ENCODE data around the gene ABRACL.
"Not testable (repeated sequence)": the region's sequence is repeated elsewhere in the genome, so short reads cannot be mapped to it uniquely, and the experiment has no call there.

Gene ABRACL

DNA sequence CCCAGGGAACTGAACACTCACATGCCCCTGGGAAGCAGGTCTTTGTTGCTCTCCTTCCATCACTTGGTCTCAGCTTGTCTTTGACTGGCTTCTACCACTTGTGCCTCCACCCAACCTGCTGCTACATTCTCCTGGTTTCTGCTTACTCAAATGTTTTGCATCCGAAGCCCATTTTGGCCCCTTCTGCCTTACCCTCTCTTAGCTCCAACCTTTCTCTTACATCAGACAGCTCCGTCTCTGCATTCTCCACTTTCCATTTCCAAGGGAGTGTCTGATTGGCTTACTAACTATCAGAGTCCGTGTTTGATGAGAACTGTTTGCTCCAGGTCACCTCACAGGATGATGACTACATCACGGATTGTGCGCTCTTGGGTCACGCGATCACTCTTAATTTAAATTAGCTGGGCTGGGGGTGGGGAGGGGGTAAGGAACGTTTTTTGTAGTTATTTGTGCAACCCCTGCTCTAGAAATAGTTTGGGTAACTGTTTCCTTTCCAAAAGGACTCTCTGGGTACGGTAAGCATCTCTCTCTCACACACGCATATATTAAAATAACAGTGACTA, 844 bp upstream of the ABRACL start:
- no peak overlapping the region for H3K4me3 Mint-ChIP-seq
- H3K36me3 Mint-ChIP-seq (ENCODE audit: low read depth): peaks cover 3% of the 10 kb centered on the region
- peaks cover 19% of the 10 kb centered on the region for H3K4me1 Mint-ChIP-seq (ENCODE audit: low read depth)
- no peaks in the 10 kb centered on the region for H3K27me3 Mint-ChIP-seq
- no peaks in the 10 kb centered on the region for H3K9me3 Mint-ChIP-seq
- peak overlapping the region; percentile 98 for H3K27ac Mint-ChIP-seq

- H3K4me3 Mint-ChIP-seq: no peak overlapping the region
- H3K4me1 Mint-ChIP-seq (ENCODE audit: low read depth): peaks cover 22% of the 10 kb centered on the region
- peak overlapping the region; percentile 98 for H3K27ac Mint-ChIP-seq
- peaks cover 6% of the 10 kb centered on the region for H3K36me3 Mint-ChIP-seq (ENCODE audit: low read depth)
- no peaks in the 10 kb centered on the region for H3K27me3 Mint-ChIP-seq
- H3K9me3 Mint-ChIP-seq: no peaks in the 10 kb centered on the region
Observed at GRCh38 chr6:139028215-139028657, 309 bp upstream of the ABRACL start.

GRCh38 chr6:139029470-139030227, 1.1 kb downstream of the ABRACL start:
- Mint-ChIP-seq H3K9me3 (no peaks in the 10 kb centered on the region), H3K4me3 (no peak overlapping the region), H3K27ac (no peak overlapping the region), H3K27me3 (no peaks in the 10 kb centered on the region), H3K36me3 (ENCODE audit: low read depth) (peaks cover 18% of the 10 kb centered on the region), H3K4me1 (ENCODE audit: low read depth) (peaks cover 29% of the 10 kb centered on the region)

DNA sequence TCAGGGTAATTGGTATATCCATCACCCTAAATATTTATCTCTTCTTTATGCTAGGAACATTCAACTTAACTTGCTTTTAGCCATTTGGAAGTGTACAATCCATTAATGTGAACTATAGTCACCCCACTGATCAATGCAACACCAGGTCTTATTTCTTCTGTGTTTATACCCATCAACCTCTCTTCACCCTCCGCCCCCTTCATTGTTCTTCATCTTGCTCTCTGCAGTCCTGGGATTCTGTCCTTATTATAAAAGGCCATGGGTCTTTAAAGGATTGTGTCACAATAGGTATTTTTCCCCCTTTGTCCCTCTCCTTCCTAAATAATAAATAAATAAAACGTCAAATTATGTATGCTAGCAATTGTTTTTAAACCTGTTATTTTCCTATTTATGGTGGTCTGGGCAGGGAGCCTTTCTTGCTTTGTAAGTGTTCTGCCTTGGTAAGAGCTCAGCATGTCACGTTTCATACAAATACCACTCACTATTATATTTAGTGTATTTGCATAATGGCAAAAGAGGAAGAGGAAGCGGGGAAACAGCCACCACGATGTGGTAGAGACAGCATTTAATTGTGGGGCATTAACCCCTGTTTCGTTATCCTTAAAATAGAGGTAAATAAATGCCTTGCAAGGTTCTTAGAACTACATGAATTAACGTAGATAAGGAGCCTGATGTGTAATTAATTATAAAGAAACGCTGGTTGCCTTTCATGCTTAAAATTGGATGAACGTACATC, 1.9 kb downstream of the ABRACL start:
- H3K27ac Mint-ChIP-seq: no peak overlapping the region
- H3K27me3 Mint-ChIP-seq: no peaks in the 10 kb centered on the region
- H3K36me3 Mint-ChIP-seq (ENCODE audit: low read depth): peaks cover 25% of the 10 kb centered on the region
- no peaks in the 10 kb centered on the region for H3K9me3 Mint-ChIP-seq
- H3K4me1 Mint-ChIP-seq (ENCODE audit: low read depth): peaks cover 26% of the 10 kb centered on the region
- no peak overlapping the region for H3K4me3 Mint-ChIP-seq

DNA sequence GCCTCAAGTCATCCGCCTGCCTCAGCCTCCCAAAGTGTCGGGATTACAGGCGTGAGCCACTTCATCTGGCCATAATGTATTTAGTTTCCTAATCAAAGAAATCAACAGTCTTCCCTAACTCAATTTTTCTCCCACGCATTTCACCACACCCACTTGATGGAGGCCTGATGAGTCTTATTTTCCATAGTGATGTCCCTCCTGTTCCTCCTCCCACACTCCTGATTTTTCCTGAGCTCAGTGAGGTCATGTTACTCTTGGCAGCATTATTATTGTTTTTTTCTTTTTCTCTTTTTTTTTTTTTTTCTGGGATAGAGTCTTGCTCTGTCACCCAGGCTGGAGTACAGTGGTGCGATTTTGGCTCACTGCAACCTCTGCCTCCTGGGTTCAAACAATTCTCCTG, 8.9 kb downstream of the ABRACL start:
- Mint-ChIP-seq H3K27ac (peak overlapping the region; percentile 65), H3K27me3 (no peaks in the 10 kb centered on the region), H3K9me3 (no peaks in the 10 kb centered on the region), H3K4me1 (ENCODE audit: low read depth) (peaks cover 27% of the 10 kb centered on the region), H3K4me3 (no peak overlapping the region), H3K36me3 (ENCODE audit: low read depth) (peaks cover 81% of the 10 kb centered on the region)

DNA sequence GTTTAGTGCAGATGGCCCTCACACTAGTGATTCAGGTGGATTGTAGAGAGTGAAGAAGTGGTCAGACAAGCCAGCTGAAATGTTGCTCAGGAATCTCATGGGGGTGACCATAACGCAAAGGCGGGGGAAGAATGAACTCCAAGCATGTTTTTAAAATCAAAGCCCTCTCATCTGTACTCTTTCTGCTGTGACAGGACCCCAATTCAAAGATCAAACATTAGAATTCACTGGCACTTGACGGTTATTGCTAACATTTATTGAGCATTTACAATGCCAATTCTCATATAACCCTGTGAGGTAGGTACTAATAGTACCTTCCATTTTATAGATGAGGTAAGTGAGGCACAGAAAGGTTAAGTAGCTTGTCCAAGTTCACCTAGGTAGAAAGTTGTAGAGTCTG, 15.7 kb downstream of the ABRACL start:
- H3K36me3 Mint-ChIP-seq (ENCODE audit: low read depth): peaks cover 63% of the 10 kb centered on the region
- H3K27ac Mint-ChIP-seq: no peak overlapping the region
- no peaks in the 10 kb centered on the region for H3K27me3 Mint-ChIP-seq
- H3K4me1 Mint-ChIP-seq (ENCODE audit: low read depth): peaks cover 3% of the 10 kb centered on the region
- H3K9me3 Mint-ChIP-seq: no peaks in the 10 kb centered on the region
- H3K4me3 Mint-ChIP-seq: no peak overlapping the region

DNA sequence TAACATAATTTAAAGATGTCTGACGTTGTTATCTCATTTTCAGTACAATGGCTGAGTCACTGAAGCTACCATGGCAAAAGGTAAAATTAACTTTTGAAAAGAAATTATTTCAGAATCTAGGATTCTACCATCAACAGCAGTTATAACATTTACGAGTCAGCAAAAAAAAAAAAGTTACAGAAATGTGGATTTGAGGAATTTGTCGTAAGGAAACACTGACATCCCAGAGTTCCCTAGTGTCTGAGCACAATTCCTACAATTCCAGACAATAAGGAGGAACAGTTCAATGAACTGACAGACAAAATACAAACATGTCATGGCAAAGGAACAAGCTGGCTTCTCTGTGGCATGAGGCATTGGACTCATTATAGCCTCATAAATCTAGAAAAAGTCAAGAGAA, 19.1 kb downstream of the ABRACL start:
- H3K4me1 Mint-ChIP-seq (ENCODE audit: low read depth): peaks cover 6% of the 10 kb centered on the region
- peaks cover 35% of the 10 kb centered on the region for H3K36me3 Mint-ChIP-seq (ENCODE audit: low read depth)
- H3K27me3 Mint-ChIP-seq: no peaks in the 10 kb centered on the region
- no peak overlapping the region for H3K4me3 Mint-ChIP-seq
- H3K27ac Mint-ChIP-seq: no peak overlapping the region
- H3K9me3 Mint-ChIP-seq: no peaks in the 10 kb centered on the region

- not testable (repeated sequence) for H3K4me3 Mint-ChIP-seq; H3K9me3 Mint-ChIP-seq; H3K27ac Mint-ChIP-seq; H3K4me1 Mint-ChIP-seq (ENCODE audit: low read depth); H3K27me3 Mint-ChIP-seq
- peaks cover 23% of the 10 kb centered on the region for H3K36me3 Mint-ChIP-seq (ENCODE audit: low read depth)
Observed at GRCh38 chr6:139048912-139049311, 20.4 kb downstream of the ABRACL start.

DNA sequence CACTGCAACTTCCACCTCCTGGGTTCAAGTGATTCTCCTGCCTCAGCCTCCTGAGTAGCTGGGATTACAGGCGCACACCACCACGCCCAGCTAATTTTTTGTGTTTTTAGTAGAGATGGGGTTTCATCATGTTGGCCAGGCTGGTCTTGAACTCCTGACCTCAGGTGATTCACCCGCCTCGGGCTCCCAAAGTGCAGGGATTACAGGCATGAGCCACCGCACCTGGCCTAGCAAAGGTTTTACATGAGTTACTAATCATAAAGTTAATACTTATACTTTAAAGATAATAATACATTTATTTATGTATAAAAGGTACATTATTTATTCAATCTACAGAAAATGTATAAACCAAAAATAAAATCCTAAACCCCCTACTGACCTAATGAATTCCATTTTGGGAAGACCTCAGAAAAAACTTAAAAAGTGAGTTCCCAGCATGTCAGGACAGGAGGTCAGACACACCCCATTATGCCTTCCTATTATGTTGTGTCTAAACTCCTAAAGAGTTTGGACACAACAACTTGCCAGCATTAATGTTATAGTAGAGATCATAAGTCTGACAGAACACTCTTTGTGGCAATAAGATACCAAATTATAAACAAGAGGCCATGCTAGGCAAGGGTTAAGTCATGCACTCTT, 21.7 kb downstream of the ABRACL start:
- H3K4me3 Mint-ChIP-seq; H3K9me3 Mint-ChIP-seq; H3K4me1 Mint-ChIP-seq (ENCODE audit: low read depth); H3K27ac Mint-ChIP-seq; H3K27me3 Mint-ChIP-seq: not testable (repeated sequence)
- peaks cover 12% of the 10 kb centered on the region for H3K36me3 Mint-ChIP-seq (ENCODE audit: low read depth)

DNA sequence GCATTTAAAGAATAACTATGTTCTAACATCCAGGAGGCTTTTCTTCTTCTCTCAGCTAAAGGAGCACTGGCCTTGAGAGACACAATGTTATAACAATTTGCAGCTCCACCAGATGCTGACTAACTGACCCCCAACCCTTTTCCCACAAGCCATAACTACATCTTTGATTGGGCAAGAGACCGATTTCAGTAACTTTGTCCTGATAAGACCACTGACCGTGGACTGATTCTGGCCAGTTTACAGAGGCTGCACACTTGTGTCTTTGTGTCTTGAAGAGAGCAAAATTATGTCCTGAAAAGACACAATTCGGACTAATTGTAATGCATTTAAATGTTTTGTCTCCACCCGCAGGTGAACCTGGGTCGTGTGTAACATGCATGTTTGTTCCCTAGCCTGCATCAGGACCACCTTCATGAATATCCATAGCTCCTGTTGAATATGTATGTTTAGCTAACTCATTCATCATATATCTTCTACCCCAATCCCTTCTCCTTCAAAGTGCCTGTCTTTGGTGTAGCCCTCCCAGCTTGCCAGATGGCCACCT, 22.3 kb downstream of the ABRACL start:
- Mint-ChIP-seq H3K36me3 (ENCODE audit: low read depth) (peaks cover 11% of the 10 kb centered on the region), H3K27ac (no peak overlapping the region)

DNA sequence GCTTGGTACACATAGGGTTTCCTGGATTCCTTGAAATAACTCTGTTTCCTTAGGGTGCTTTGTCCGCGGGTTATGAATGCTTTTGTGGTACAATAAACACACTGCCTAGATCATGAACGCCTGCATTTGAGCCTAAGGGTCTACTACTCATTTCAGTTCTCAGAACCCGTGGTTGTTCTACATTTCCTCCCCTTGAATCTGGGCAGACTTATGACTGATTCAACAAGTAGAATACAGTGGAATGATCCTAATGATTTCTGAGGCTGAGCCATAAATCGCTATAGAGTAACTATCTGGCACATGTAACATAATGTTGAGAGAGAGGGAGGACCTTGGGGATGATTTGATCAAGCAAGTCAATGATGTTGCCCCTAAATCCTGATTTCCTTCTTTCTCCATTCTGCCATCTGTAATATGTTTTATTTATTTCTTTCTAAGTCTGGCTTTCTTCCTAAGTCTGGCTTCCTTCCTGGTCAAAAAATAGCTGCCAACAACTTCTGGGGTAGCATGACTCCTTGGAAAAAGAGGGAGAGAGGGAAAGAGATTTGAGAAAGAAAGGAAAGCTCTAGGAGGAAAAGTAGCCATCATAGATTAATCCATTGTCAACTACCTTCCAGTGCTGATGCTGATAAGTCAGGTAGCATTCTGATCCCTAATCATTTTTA, 23.0 kb downstream of the ABRACL start:
- Mint-ChIP-seq H3K27me3 (no peaks in the 10 kb centered on the region), H3K9me3 (no peaks in the 10 kb centered on the region), H3K4me1 (ENCODE audit: low read depth) (peaks cover 6% of the 10 kb centered on the region), H3K27ac (no peak overlapping the region), H3K36me3 (ENCODE audit: low read depth) (peaks cover 4% of the 10 kb centered on the region), H3K4me3 (no peak overlapping the region)

More for the DNA sequence above, 22.3 kb downstream of the ABRACL start:
- H3K4me3 Mint-ChIP-seq: no peak overlapping the region
- H3K9me3 Mint-ChIP-seq: no peaks in the 10 kb centered on the region
- peaks cover 6% of the 10 kb centered on the region for H3K4me1 Mint-ChIP-seq (ENCODE audit: low read depth)
- no peaks in the 10 kb centered on the region for H3K27me3 Mint-ChIP-seq

GRCh38 chr6:139053382-139053781, 24.8 kb downstream of the ABRACL start:
- no peaks in the 10 kb centered on the region for H3K9me3 Mint-ChIP-seq
- H3K4me1 Mint-ChIP-seq (ENCODE audit: low read depth): peaks cover 6% of the 10 kb centered on the region
- no peak overlapping the region for H3K4me3 Mint-ChIP-seq
- peaks cover 4% of the 10 kb centered on the region for H3K36me3 Mint-ChIP-seq (ENCODE audit: low read depth)
- no peak overlapping the region for H3K27ac Mint-ChIP-seq
- no peaks in the 10 kb centered on the region for H3K27me3 Mint-ChIP-seq

GRCh38 chr6:139054001-139054400, 25.5 kb downstream of the ABRACL start:
- H3K27ac Mint-ChIP-seq: no peak overlapping the region
- peaks cover 5% of the 10 kb centered on the region for H3K4me1 Mint-ChIP-seq (ENCODE audit: low read depth)
- H3K36me3 Mint-ChIP-seq (ENCODE audit: low read depth): peaks cover 4% of the 10 kb centered on the region
- no peaks in the 10 kb centered on the region for H3K9me3 Mint-ChIP-seq
- H3K27me3 Mint-ChIP-seq: no peaks in the 10 kb centered on the region
- no peak overlapping the region for H3K4me3 Mint-ChIP-seq

- peaks cover 14% of the 10 kb centered on the region for H3K4me1 Mint-ChIP-seq (ENCODE audit: low read depth)
- no peaks in the 10 kb centered on the region for H3K9me3 Mint-ChIP-seq
- H3K27me3 Mint-ChIP-seq: no peaks in the 10 kb centered on the region
- H3K27ac Mint-ChIP-seq: no peak overlapping the region
- H3K4me3 Mint-ChIP-seq: no peak overlapping the region
- H3K36me3 Mint-ChIP-seq (ENCODE audit: low read depth): no peaks in the 10 kb centered on the region
Observed at GRCh38 chr6:139055709-139056108, 27.2 kb downstream of the ABRACL start.
